ENCODE data around the gene SLC22A23. TPM values are rescaled to one million over a fixed set of nuclear protein-coding genes. Genes with fewer than 3 reads are reported as not detected.

Gene SLC22A23
- polyA plus RNA-seq, 1 donor (not counting 4 experiments of a cell fraction or from before 2014, with no cell fraction given) = 4.3 TPM

GRCh38 chr6:3263096-3263495, 193.8 kb downstream of the SLC22A23 start:
- Histone ChIP-seq H3K27me3 (ENCODE audit: control insufficient read depth, extremely low read depth, insufficient read depth, low read length) (no peaks in the 10 kb centered on the region), H2AFZ (ENCODE audit: control insufficient read depth, low read length) (no peak overlapping the region), H3K4me2 (ENCODE audit: control insufficient read depth, extremely low read depth, insufficient read depth, low read depth, low read length) (no peak overlapping the region), H3K9me1 (ENCODE audit: control insufficient read depth, extremely low read depth, insufficient read depth, low read length) (no peaks in the 10 kb centered on the region), H3K36me3 (ENCODE audit: control insufficient read depth in 2 of 2, extremely low read depth in 1 of 2, insufficient read depth in 2 of 2, low read length in 2 of 2) (peaks cover 6 to 33% of the 10 kb centered on the region in 2 experiments), H3K4me3 (ENCODE audit: control insufficient read depth in 2 of 3, extremely low read depth in 1 of 3, insufficient read depth in 2 of 3, low read depth in 1 of 3, low read length in 3 of 3) (no peak overlapping the region), H3K9ac (ENCODE audit: control insufficient read depth, extremely low read depth, insufficient read depth, low read length) (no peak overlapping the region), H3K79me2 (ENCODE audit: control insufficient read depth, insufficient read depth, low read length) (peaks cover 75% of the 10 kb centered on the region), H4K20me1 (ENCODE audit: control insufficient read depth, extremely low read depth, insufficient read depth, low read length) (peaks cover 18% of the 10 kb centered on the region), H3K4me1 (ENCODE audit: control insufficient read depth, extremely low read depth, insufficient read depth, low read length) (peaks cover 12% of the 10 kb centered on the region), H3K27ac (ENCODE audit: control insufficient read depth, insufficient read depth, low read length) (no peak overlapping the region), H3K9me3 (ENCODE audit: control insufficient read depth, low read depth, low read length) (no peaks in the 10 kb centered on the region)
- DNase-seq (ENCODE audit: low read depth, low spot score) (no peak), FAIRE-seq (no peak)
- TF ChIP-seq, protein P1, sequence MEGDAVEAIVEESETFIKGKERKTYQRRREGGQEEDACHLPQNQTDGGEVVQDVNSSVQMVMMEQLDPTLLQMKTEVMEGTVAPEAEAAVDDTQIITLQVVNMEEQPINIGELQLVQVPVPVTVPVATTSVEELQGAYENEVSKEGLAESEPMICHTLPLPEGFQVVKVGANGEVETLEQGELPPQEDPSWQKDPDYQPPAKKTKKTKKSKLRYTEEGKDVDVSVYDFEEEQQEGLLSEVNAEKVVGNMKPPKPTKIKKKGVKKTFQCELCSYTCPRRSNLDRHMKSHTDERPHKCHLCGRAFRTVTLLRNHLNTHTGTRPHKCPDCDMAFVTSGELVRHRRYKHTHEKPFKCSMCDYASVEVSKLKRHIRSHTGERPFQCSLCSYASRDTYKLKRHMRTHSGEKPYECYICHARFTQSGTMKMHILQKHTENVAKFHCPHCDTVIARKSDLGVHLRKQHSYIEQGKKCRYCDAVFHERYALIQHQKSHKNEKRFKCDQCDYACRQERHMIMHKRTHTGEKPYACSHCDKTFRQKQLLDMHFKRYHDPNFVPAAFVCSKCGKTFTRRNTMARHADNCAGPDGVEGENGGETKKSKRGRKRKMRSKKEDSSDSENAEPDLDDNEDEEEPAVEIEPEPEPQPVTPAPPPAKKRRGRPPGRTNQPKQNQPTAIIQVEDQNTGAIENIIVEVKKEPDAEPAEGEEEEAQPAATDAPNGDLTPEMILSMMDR (optimal IDR thresholded peaks at IDR 0.05 in 1 of 3, IDR thresholded peaks at IDR 0.05 in 1 of 3, conservative IDR thresholded peaks at IDR 0.05 in 1 of 3; ENCODE audit: extremely low read depth in 1 of 3, insufficient read depth in 2 of 3, low read length in 3 of 3) = no peak
- no peak for TF ChIP-seq EZH2 (IDR thresholded peaks at IDR 0.05; ENCODE audit: low read length)
- dilution Hi-C loops (cut with MboI; ENCODE audit: extremely low pct_ligation_motif_present, low sequenced_read_pairs) = no loop called here

DNA sequence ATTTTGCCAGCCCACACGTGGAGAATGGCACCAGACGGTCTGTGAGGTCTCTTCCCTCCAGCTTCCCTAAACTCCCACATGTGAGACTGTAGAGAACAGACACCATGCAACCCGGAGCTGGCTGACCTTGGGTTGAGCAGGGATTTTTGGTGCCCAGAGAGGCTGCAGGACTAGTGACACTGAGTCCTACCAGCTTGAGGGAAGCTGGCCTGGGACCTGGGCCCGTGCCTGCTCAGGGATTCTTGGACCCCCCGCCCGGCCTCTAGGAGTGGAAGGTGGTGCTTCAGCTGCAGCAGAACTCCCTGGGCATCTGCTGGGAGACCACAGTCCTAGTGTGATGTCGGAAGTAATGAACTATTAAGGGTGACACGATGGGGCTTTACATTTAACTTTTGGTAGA, 194.9 kb downstream of the SLC22A23 start:
- no peak overlapping the region for H3K9ac ChIP-seq (ENCODE audit: control insufficient read depth, extremely low read depth, insufficient read depth, low read length)

More for the DNA sequence above, 194.9 kb downstream of the SLC22A23 start:
- no peak for DNase-seq (ENCODE audit: low read depth, low spot score)
- dilution Hi-C loops (cut with MboI; ENCODE audit: extremely low pct_ligation_motif_present, low sequenced_read_pairs) = no loop called here
- Histone ChIP-seq H3K9me3 (ENCODE audit: control insufficient read depth, low read depth, low read length) (no peaks in the 10 kb centered on the region), H3K27me3 (ENCODE audit: control insufficient read depth, extremely low read depth, insufficient read depth, low read length) (no peaks in the 10 kb centered on the region), H3K4me2 (ENCODE audit: control insufficient read depth, extremely low read depth, insufficient read depth, low read depth, low read length) (no peak overlapping the region), H3K4me3 (ENCODE audit: control insufficient read depth in 2 of 3, extremely low read depth in 1 of 3, insufficient read depth in 2 of 3, low read depth in 1 of 3, low read length in 3 of 3) (no peak overlapping the region), H3K27ac (ENCODE audit: control insufficient read depth, insufficient read depth, low read length) (no peak overlapping the region), H3K36me3 (ENCODE audit: control insufficient read depth in 2 of 2, extremely low read depth in 1 of 2, insufficient read depth in 2 of 2, low read length in 2 of 2) (peaks cover 6 to 33% of the 10 kb centered on the region in 2 experiments), H3K4me1 (ENCODE audit: control insufficient read depth, extremely low read depth, insufficient read depth, low read length) (peaks cover 9% of the 10 kb centered on the region), H3K79me2 (ENCODE audit: control insufficient read depth, insufficient read depth, low read length) (peaks cover 70% of the 10 kb centered on the region), H4K20me1 (ENCODE audit: control insufficient read depth, extremely low read depth, insufficient read depth, low read length) (peaks cover 18% of the 10 kb centered on the region), H2AFZ (ENCODE audit: control insufficient read depth, low read length) (no peak overlapping the region), H3K9me1 (ENCODE audit: control insufficient read depth, extremely low read depth, insufficient read depth, low read length) (no peaks in the 10 kb centered on the region)
- TF ChIP-seq EZH2 (IDR thresholded peaks at IDR 0.05; ENCODE audit: low read length) = no peak
- TF ChIP-seq, protein P1 (optimal IDR thresholded peaks at IDR 0.05 in 1 of 3, IDR thresholded peaks at IDR 0.05 in 1 of 3, conservative IDR thresholded peaks at IDR 0.05 in 1 of 3; ENCODE audit: extremely low read depth in 1 of 3, insufficient read depth in 2 of 3, low read length in 3 of 3) = no peak
- FAIRE-seq = no peak

All from keratinocyte (primary cell).